AG04450 (cell line): ENCODE results near the gene DCTN3. TPM values are rescaled to one million over a fixed set of nuclear protein-coding genes. Genes with fewer than 3 reads are reported as not detected.
A peak's percentile ranks its signal among the peaks of the same experiment; 100 is the strongest.

ENCODE experiments used
- CTCF ChIA-PET: fragments of 300-600, 350-600 bp; formaldehyde crosslinking; extraction: SDS; loops from one replicate; lab custom pipeline; 2022; ENCODE audit warnings: antibody characterized with exemption, inconsistent platforms; lab: Charles Lee
- POLR2A ChIA-PET: fragments of 350-600 bp; formaldehyde crosslinking; extraction: SDS; loops from one replicate; lab custom pipeline; 2021; ENCODE audit warnings: antibody characterized with exemption, inconsistent platforms; lab: Yijun Ruan, JAX
- DNase-seq: peaks from one replicate; pipeline ENCODE4 v3.0.0-alpha.2; 2011; ENCODE audit warnings: low read depth, low spot score
- H3K27ac ChIP-seq: one replicate; pipeline ENCODE4 v1.5.1; 2012; ENCODE audit warnings: low read depth, low read length, control low read depth
- H3K27me3 ChIP-seq: one replicate; pipeline ENCODE4 v1.6.0; 2012; ENCODE audit warnings: low read length; ENCODE audit not compliant: control insufficient read depth, insufficient read depth
- H3K4me3 ChIP-seq: 2 replicates; pipeline ENCODE4 v1.5.1; 2011; ENCODE audit warnings: mild to moderate bottlenecking, low read depth, low read length, control low read depth
- H3K9me3 ChIP-seq: 2 replicates; pipeline ENCODE4 v1.5.1; 2012; ENCODE audit warnings: low read length; ENCODE audit not compliant: control insufficient read depth, insufficient read depth
- polyA minus RNA-seq: library from RNA; depleted of rRNA, polyadenylated mRNA; stranded (reverse); fragments of >200 nt; gene quantifications from 2 replicates; pipeline ENCODE4 v1.2.3, GENCODE V29; 2011; rRNA and poly(A)+ RNA removed
- polyA plus RNA-seq: library from polyadenylated mRNA; depleted of rRNA; stranded (reverse); fragments of >200 nt; gene quantifications from 2 replicates; pipeline ENCODE4 v1.2.3, GENCODE V29; 2011; rRNA removed
- TF ChIP-seq, protein P1 (sequence below): IDR thresholded peaks from 2 replicates; pipeline ENCODE4 v1.5.1; 2011; ENCODE audit warnings: low read depth, low read length, control low read depth, inconsistent platforms

The DCTN3 gene
- polyA plus RNA-seq = 97.6 and 103 TPM in 2 replicates
- polyA minus RNA-seq = 52.7 and 58.4 TPM in 2 replicates

DNA sequence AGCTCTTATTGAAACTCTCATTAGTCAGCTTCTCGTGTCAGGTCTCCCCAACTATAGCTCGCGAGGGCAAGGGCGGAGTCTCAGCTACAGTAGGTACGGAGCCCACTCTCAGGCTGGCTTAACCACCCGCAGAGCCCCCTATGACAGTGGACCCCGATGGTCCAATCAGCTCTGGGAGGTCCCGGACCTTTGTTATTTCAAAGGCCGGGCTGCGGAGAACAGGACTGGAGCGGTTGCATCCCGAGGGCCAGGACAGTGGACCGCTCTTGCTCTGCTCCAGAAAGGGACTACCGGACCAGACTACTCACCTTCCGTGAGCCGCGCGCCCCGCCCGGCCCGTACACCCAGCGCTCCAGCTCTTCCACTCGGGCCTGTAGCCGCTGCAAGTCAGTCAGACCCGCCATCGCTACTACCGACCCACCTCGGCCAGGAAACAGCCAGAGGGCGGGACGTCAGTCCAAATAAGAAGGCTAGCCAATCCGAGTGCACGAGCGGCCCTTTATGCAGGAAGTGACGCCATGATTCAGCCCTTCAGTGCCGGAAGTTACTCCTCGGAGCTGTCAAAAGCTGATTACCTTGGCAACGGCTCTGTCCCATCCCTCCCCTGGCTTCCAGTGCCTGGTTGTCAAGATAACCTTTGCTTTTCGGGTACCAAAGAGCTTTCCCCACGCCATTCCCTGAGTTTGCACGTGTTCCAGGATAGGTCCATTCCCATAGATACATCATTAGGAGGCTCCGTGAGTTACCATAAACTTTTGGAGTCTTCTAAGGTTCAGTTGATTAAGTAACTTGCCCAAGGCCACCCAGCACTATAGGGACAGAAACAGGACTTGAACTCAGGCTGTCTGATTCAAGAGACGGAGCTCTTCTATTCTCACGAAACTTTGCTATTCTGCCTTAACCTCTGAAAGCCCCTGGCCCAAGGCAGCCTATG is at the start of gene DCTN3:
DCTN3 (minus strand) TSS at position 435 of the 934 bp plus-strand sequence; CDS start at position 404, 31 bp downstream.
- peak within 1 kb of the TSS; percentile 96 for H3K4me3 ChIP-seq
- H3K27ac ChIP-seq = peak within 1 kb of the TSS; percentile 11
- H3K9me3 ChIP-seq = no peaks in the 10 kb centered on the region; the same call in 1 of the 2 replicates
- ChIA-PET POLR2A (interaction anchor here (0.7 to 1.5 kb wide), 4 partner anchors 8 to 27 kb away, joined by 3 to 15 read pairs (median 6); partner anchors contain the start of genes GALT, RPP25L and SIGMAR1), CTCF (interaction anchor here (0.6 to 5.0 kb wide), 13 partner anchors 9 to 217 kb away, joined by 3 to 45 read pairs (median 4); partner anchors contain the start of genes GALT, RPP25L and SIGMAR1)
- H3K27me3 ChIP-seq = peaks cover 26% of the 10 kb centered on the region
- DNase-seq = peak; percentile 82
- TF ChIP-seq, protein P1, sequence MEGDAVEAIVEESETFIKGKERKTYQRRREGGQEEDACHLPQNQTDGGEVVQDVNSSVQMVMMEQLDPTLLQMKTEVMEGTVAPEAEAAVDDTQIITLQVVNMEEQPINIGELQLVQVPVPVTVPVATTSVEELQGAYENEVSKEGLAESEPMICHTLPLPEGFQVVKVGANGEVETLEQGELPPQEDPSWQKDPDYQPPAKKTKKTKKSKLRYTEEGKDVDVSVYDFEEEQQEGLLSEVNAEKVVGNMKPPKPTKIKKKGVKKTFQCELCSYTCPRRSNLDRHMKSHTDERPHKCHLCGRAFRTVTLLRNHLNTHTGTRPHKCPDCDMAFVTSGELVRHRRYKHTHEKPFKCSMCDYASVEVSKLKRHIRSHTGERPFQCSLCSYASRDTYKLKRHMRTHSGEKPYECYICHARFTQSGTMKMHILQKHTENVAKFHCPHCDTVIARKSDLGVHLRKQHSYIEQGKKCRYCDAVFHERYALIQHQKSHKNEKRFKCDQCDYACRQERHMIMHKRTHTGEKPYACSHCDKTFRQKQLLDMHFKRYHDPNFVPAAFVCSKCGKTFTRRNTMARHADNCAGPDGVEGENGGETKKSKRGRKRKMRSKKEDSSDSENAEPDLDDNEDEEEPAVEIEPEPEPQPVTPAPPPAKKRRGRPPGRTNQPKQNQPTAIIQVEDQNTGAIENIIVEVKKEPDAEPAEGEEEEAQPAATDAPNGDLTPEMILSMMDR = no peak

DNA sequence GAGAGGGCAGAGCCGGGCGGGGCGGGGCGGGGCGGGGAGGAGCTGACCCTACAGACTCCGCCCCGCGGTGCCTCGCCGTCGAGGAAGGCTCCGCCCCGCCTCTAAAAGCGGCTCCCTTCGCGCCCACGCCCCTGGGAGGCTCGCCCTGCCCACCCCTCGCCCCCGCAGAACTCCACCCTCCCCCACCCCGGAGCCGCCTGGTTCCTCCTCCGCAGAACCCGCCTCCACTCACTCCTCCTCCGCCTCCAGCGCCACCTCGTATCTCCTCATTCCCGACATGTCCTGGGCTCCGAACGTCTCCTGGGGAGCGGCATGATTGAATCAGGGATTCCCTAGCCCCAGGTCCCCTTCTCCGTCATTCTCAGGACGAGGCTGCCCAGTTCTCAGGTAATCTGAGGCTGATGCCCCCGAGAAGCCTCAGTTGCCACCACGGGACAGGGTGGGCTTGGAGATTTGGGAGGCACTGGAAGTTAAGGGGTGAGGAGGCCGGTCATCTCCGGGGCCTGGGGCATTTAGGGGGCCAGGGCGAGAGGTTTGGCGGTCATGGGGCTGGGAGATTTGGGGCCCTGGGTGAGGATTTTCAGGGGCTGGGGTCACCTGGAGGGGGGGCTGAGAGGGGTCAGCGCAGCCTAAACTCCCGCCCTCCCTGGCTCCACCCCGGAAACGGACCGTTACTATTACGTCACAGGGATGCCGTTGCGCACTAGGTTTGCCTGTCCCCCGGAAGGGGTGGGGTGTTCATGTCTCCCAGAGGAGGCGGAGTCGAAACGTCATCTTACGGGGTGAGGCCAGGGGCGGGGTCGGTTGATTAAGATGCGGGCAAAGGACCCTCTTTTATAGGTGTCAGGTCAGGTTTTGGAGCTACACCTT is 45.3 kb upstream of the DCTN3 start:
- Histone ChIP-seq H3K27me3 (no peaks in the 10 kb centered on the region), H3K27ac (peak overlapping the region; percentile 96), H3K9me3 (no peaks in the 10 kb centered on the region), H3K4me3 (peak overlapping the region; percentile 95)
- ChIA-PET CTCF (interaction anchor here (0.8 to 2.1 kb wide), 7 partner anchors 10 to 150 kb away, joined by 3 to 11 read pairs (median 4); partner anchors contain the start of genes DCTN3 and GALT), POLR2A (interaction anchor here (1.2 to 1.7 kb wide), 5 partner anchors 10 to 28 kb away, joined by 5 to 9 read pairs (median 7); partner anchors contain the start of genes GALT, IL11RA and SIGMAR1)
- TF ChIP-seq, protein P1 = no peak
- DNase-seq = peak; percentile 85

DNA sequence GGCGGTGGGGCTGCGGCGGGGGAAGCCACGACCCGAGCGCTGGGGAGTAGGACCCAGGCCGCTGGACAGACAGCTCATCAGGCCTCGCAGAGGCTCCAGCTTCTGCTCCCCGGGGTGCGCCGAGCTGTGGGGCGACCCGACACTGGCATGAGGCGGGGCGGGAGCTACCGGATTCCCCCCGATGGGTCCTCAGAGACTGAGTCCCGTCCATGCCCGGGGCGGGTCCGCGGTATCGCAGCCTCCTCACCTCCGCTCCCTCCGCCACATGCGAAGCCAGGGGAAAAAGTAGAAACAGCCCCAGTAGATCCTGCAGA is 44.7 kb upstream of the DCTN3 start:
- H3K4me3 ChIP-seq = peak overlapping the region; percentile 64
- CTCF ChIA-PET = interaction anchor here (0.8 to 1.8 kb wide), 7 partner anchors 9 to 151 kb away, joined by 3 to 11 read pairs (median 4); partner anchors contain the start of genes DCTN3 and GALT
- H3K27ac ChIP-seq = peak overlapping the region; percentile 22
- TF ChIP-seq, protein P1 = no peak
- POLR2A ChIA-PET = interaction anchor here (1.2 to 1.7 kb wide), 5 partner anchors 9 to 28 kb away, joined by 5 to 9 read pairs (median 7); partner anchors contain the start of genes GALT, IL11RA and SIGMAR1
- no peaks in the 10 kb centered on the region for H3K27me3 ChIP-seq
- H3K9me3 ChIP-seq = no peaks in the 10 kb centered on the region
- no peak for DNase-seq

DNA sequence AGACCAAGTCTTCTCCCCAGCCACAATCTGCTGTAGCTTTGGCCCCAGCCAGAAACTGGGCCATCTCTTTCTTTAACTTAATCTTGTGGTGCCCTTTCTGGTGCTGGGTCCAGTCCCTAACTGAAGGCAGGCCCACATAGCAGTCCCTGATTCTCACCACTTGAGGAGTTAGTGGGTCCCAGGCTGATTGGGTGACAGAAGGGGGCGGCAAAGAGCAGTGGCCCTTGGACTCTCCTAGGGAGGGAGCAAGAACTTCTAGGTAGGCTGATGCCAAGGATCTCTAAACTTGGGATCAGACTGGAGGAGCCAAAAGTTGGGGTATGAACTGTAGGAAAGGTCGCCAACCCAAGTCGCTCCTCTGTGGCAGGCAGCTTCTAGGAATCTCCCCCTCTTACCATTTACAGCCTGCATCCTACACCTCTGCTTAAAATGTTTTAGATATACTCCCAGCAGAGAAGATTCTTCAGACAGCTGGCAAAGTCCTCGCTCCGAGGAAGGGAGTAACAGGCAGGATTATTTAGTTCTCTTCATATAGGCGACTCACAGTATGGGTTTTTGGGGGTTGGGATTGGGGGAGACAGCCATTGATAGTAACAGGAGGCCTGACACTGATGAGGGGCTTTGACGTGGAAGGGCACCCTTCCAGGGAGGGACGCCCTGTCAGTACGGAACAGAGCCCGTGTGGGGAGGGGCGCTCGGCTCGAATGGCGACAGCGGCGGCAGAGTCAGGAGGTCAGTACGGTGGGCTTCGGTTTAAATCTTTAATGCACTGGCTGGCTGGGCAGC is 44.2 kb upstream of the DCTN3 start:
- H3K27ac ChIP-seq = peak overlapping the region; percentile 22
- POLR2A ChIA-PET = interaction anchor here (1.2 to 1.7 kb wide), 5 partner anchors 8 to 27 kb away, joined by 5 to 9 read pairs (median 7); partner anchors contain the start of genes GALT, IL11RA and SIGMAR1

More for the DNA sequence above, 44.2 kb upstream of the DCTN3 start:
- no peak for DNase-seq
- TF ChIP-seq, protein P1 = peak; percentile 86
- Histone ChIP-seq H3K27me3 (no peaks in the 10 kb centered on the region), H3K4me3 (peak overlapping the region; percentile 64), H3K9me3 (no peaks in the 10 kb centered on the region)
- CTCF ChIA-PET = interaction anchor here (0.6 to 1.9 kb wide), 9 partner anchors 9 to 1381 kb away, joined by 3 to 11 read pairs (median 4); partner anchors contain the start of genes DCTN3 and GALT
